Embryonic facial prominence (tissue), 1 donor: ENCODE results near the gene FALEC.
"Not testable (repeated sequence)": the region's sequence is repeated elsewhere in the genome, so short reads cannot be mapped to it uniquely, and the experiment has no call there.

Source experiments
- DNase-seq: peaks from one replicate; pipeline ENCODE4 v3.0.0-alpha.2; 2016; ENCODE audit errors: extremely low spot score

Gene FALEC

GRCh38 chr1:150574260-150575071 is 58.9 kb downstream of the FALEC start:
- no peak for DNase-seq

- no peak for DNase-seq
Measured at GRCh38 chr1:150575072-150575489, 59.5 kb downstream of the FALEC start.

- no peak for DNase-seq
Measured at GRCh38 chr1:150575518-150576366, 60.2 kb downstream of the FALEC start.

- no peak for DNase-seq
Measured at GRCh38 chr1:150576367-150576711, 60.8 kb downstream of the FALEC start.

- no peak for DNase-seq
Measured at GRCh38 chr1:150576794-150577556, 61.4 kb downstream of the FALEC start.

- no peak for DNase-seq
Measured at GRCh38 chr1:150577557-150578271, 62.2 kb downstream of the FALEC start.

- peak; percentile 77 for DNase-seq
Measured at GRCh38 chr1:150578272-150579109, 62.9 kb downstream of the FALEC start.

- peak; percentile 96 for DNase-seq
Measured at GRCh38 chr1:150579110-150579944, 63.8 kb downstream of the FALEC start, which contains the start of gene MCL1. Gene MCL1, minus strand, starts transcription at chr1:150579610. Its CDS starts 80 bp downstream, at chr1:150579530.

GRCh38 chr1:150579945-150580642 is 64.5 kb downstream of the FALEC start:
- no peak for DNase-seq

GRCh38 chr1:150580966-150581365 is 65.4 kb downstream of the FALEC start:
- DNase-seq: not testable (repeated sequence)

- DNase-seq: not testable (repeated sequence)
Measured at GRCh38 chr1:150581437-150581836, 65.9 kb downstream of the FALEC start.

GRCh38 chr1:150581962-150582361 is 66.4 kb downstream of the FALEC start:
- not testable (repeated sequence) for DNase-seq

GRCh38 chr1:150582371-150582770 is 66.8 kb downstream of the FALEC start:
- DNase-seq: no peak
